Measurements from ENCODE around the gene TFF1. TPM values are rescaled to one million over a fixed set of nuclear protein-coding genes. Genes with fewer than 3 reads are reported as not detected.

TFF1 gene
- total RNA-seq, 2 donors from 2014 or later: 3.0 to 66.4 TPM

- no peak for DNase-seq
- 48 to 55% methylated on average over 6 of the region's 6 CpGs for WGBS, 2 donors
- TF ChIP-seq POLR2A (IDR thresholded peaks at IDR 0.05) (no peak), CTCF (IDR thresholded peaks at IDR 0.05) (no peak)
- H3K4me3 ChIP-seq: no peak overlapping the region
- no peaks in the 10 kb centered on the region for H3K27me3 ChIP-seq
- intact Hi-C loops (cut with DNase I): no loop called here
- H3K36me3 ChIP-seq (replicated peaks in 1 of 2; ENCODE audit: insufficient read depth in 1 of 2, low read depth in 2 of 2): no peaks in the 10 kb centered on the region
- H3K4me1 ChIP-seq: no peaks in the 10 kb centered on the region
- ATAC-seq: no peak
- peaks cover 0 to 4% (median 0%) of the 10 kb centered on the region in 3 donors for H3K9me3 ChIP-seq
- H3K27ac ChIP-seq: no peak overlapping the region
Observed at GRCh38 chr21:42356650-42357049, 9.7 kb downstream of the TFF1 start.

DNA sequence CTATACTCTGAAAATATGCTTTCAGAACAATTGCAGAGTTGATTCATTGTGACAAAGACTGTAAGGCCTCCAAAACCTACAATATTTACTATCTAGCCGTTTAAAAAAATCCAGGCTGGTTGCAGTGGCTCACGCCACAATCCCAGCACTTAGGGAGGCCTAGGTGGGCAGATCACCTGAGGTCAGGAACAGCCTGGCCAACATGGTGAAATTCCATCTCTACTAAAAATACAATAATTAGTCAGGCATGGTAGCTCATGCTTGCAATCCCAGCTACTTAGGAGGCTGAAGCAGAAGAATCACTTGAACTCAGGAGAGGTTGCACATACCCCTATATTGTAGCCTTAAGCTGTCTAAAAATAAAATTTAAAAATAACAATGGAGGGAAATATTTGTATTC is 10.3 kb downstream of the TFF1 start:
- DNase-seq (no peak), ATAC-seq (no peak)
- no peak for TF ChIP-seq POLR2A (IDR thresholded peaks at IDR 0.05)
- no peak for TF ChIP-seq CTCF (IDR thresholded peaks at IDR 0.05)
- H3K9me3 ChIP-seq: peaks cover 0 to 4% (median 0%) of the 10 kb centered on the region in 3 donors
- intact Hi-C loops (cut with DNase I): no loop called here
- no peak overlapping the region for H3K4me3 ChIP-seq
- H3K4me1 ChIP-seq: no peaks in the 10 kb centered on the region
- 74 to 76% methylated on average over 2 of the region's 2 CpGs for WGBS, 2 donors
- no peaks in the 10 kb centered on the region for H3K27me3 ChIP-seq
- no peaks in the 10 kb centered on the region for H3K36me3 ChIP-seq (replicated peaks in 1 of 2; ENCODE audit: insufficient read depth in 1 of 2, low read depth in 2 of 2)
- H3K27ac ChIP-seq: no peak overlapping the region

GRCh38 chr21:42353623-42354022 is 12.7 kb downstream of the TFF1 start:
- DNase-seq: no peak

GRCh38 chr21:42352441-42353095 is 13.8 kb downstream of the TFF1 start:
- intact Hi-C loops (cut with DNase I): no loop called here

More at GRCh38 chr21:42353623-42354022, 12.7 kb downstream of the TFF1 start:
- H3K27me3 ChIP-seq: no peaks in the 10 kb centered on the region
- intact Hi-C loops (cut with DNase I): no loop called here
- 71 to 99% methylated on average over 5 of the region's 5 CpGs for WGBS, 2 donors
- no peak for TF ChIP-seq POLR2A (IDR thresholded peaks at IDR 0.05)
- TF ChIP-seq CTCF (IDR thresholded peaks at IDR 0.05): no peak
- ATAC-seq: no peak
- no peaks in the 10 kb centered on the region for H3K4me1 ChIP-seq
- peaks cover 0 to 4% (median 0%) of the 10 kb centered on the region in 3 donors for H3K9me3 ChIP-seq
- H3K36me3 ChIP-seq (replicated peaks in 1 of 2; ENCODE audit: insufficient read depth in 1 of 2, low read depth in 2 of 2): no peaks in the 10 kb centered on the region
- no peak overlapping the region for H3K4me3 ChIP-seq
- H3K27ac ChIP-seq: no peak overlapping the region

More at GRCh38 chr21:42352441-42353095, 13.8 kb downstream of the TFF1 start:
- H3K36me3 ChIP-seq (replicated peaks in 1 of 2; ENCODE audit: insufficient read depth in 1 of 2, low read depth in 2 of 2): no peaks in the 10 kb centered on the region
- H3K4me1 ChIP-seq: no peaks in the 10 kb centered on the region
- H3K27ac ChIP-seq: no peak overlapping the region
- peaks cover 0 to 4% (median 0%) of the 10 kb centered on the region in 3 donors for H3K9me3 ChIP-seq
- H3K27me3 ChIP-seq: no peaks in the 10 kb centered on the region
- 74 to 86% methylated on average over 13 to 14 of the region's 14 CpGs for WGBS, 2 donors
- H3K4me3 ChIP-seq: no peak overlapping the region
- DNase-seq: no peak
- TF ChIP-seq POLR2A (IDR thresholded peaks at IDR 0.05) (no peak), CTCF (IDR thresholded peaks at IDR 0.05) (no peak)
- no peak for ATAC-seq

All from body of pancreas (tissue), 4 donors.